ENCODE data around the gene MAP2K4. TPM values are rescaled to one million over a fixed set of nuclear protein-coding genes. Genes with fewer than 3 reads are reported as not detected.

The MAP2K4 gene
- polyA plus RNA-seq, 2 of the 4 experiments (the other 2 are of a cell fraction) = 28.9 to 47.7 TPM

- TF ChIP-seq TP53 (CRISPR knock-in tag; IDR thresholded peaks at IDR 0.05) (no peak), HOXB13 (CRISPR knock-in tag; IDR thresholded peaks at IDR 0.05; ENCODE audit: low read depth) (no peak), PBX3 (IDR thresholded peaks at IDR 0.05) (no peak), CTCF (IDR thresholded peaks at IDR 0.05) (no peak)
Measured at GRCh38 chr17:12099412-12099811, 78.7 kb downstream of the MAP2K4 start (continued).

GRCh38 chr17:12104831-12105230 lies 84.2 kb downstream of the MAP2K4 start:
- Histone ChIP-seq H3K9me3 (no peaks in the 10 kb centered on the region), H3K4me3 (no peak overlapping the region), H3K27ac (no peak overlapping the region), H3K4me2 (no peak overlapping the region), H3K4me1 (peaks cover 24% of the 10 kb centered on the region)
- ChIA-PET CTCF (interaction anchor here (0.6 kb wide), 2 partner anchors 16 to 23 kb away, joined by 3 read pairs; no protein-coding TSS in a partner anchor), POLR2A (no interaction called here)
- DNase-seq (ENCODE audit: low read depth in 1 of 2, low spot score in 1 of 2) = no peak
- no peak for FAIRE-seq
- ATAC-seq = no peak
- TF ChIP-seq ELK1 (IDR thresholded peaks at IDR 0.05; ENCODE audit: low read depth, low read length) (no peak), RNF2 (IDR thresholded peaks at IDR 0.05; ENCODE audit: borderline replicate concordance, low read depth) (no peak), NPAS2 (CRISPR knock-in tag; IDR thresholded peaks at IDR 0.05; ENCODE audit: borderline replicate concordance) (no peak), KDM1A (IDR thresholded peaks at IDR 0.05; ENCODE audit: low read depth) (no peak), ZSCAN20 (CRISPR knock-in tag; IDR thresholded peaks at IDR 0.05) (no peak), ZFP36 (IDR thresholded peaks at IDR 0.05; ENCODE audit: borderline replicate concordance, partially characterized antibody) (no peak), TP53 (CRISPR knock-in tag; IDR thresholded peaks at IDR 0.05) (no peak), ESRRA (IDR thresholded peaks at IDR 0.05; ENCODE audit: borderline replicate concordance, low read length) (no peak), HOXA7 (CRISPR knock-in tag; IDR thresholded peaks at IDR 0.05) (no peak)

GRCh38 chr17:12107905-12108304 lies 87.2 kb downstream of the MAP2K4 start:
- POLR2A ChIA-PET = interaction anchor here (1.0 kb wide), 1 partner anchor 111 kb away, joined by 3 read pairs; the partner anchor contains the start of gene ZNF18
- H3K27ac ChIP-seq = peak overlapping the region in 1 of 2 experiments; percentile 20; a peak in 1 of 6 replicates
- CTCF ChIA-PET = interaction anchor here (1.2 kb wide), 1 partner anchor 34 kb away, joined by 3 read pairs; no protein-coding TSS in a partner anchor
- H3K4me2 ChIP-seq = peak overlapping the region; percentile 47
- DNase-seq (ENCODE audit: low read depth in 1 of 2, low spot score in 1 of 2) = no peak
- no peaks in the 10 kb centered on the region for H3K9me3 ChIP-seq
- ATAC-seq = peak in 1 of 2 experiments; percentile 38; a peak in 1 of 6 replicates
- no peak for TF ChIP-seq TFCP2L1 (CRISPR knock-in tag; IDR thresholded peaks at IDR 0.05)
- peak; percentile 39; the same call in 1 of the 2 replicates for TF ChIP-seq FOSL2 (IDR thresholded peaks at IDR 0.05)
- peak; percentile 51 for TF ChIP-seq FOSL2 (CRISPR knock-in tag; IDR thresholded peaks at IDR 0.05)
- WGBS (ENCODE audit: missing lambda C conversion rate) = 5% methylated on average over 1 of the region's 1 CpG
- peaks cover 24% of the 10 kb centered on the region for H3K4me1 ChIP-seq
- no peak overlapping the region for H3K4me3 ChIP-seq
- no peak for FAIRE-seq

- Histone ChIP-seq H3K4me1 (peaks cover 31% of the 10 kb centered on the region), H3K27ac (no peak overlapping the region), H3K4me3 (no peak overlapping the region), H3K4me2 (no peak overlapping the region), H3K9me3 (no peaks in the 10 kb centered on the region)
- FAIRE-seq (peak; percentile 23), ATAC-seq (no peak), DNase-seq (ENCODE audit: low read depth in 1 of 2, low spot score in 1 of 2) (no peak)
- WGBS (ENCODE audit: missing lambda C conversion rate) = 96% methylated on average over 2 of the region's 2 CpGs
- ChIA-PET CTCF (no interaction called here), POLR2A (no interaction called here)
- TF ChIP-seq SMC3 (IDR thresholded peaks at IDR 0.05) = no peak
- no peak for TF ChIP-seq NPAS2 (CRISPR knock-in tag; IDR thresholded peaks at IDR 0.05; ENCODE audit: borderline replicate concordance)
- TF ChIP-seq ZSCAN20 (CRISPR knock-in tag; IDR thresholded peaks at IDR 0.05) = no peak
- no peak for TF ChIP-seq CBX2 (IDR thresholded peaks at IDR 0.05; ENCODE audit: borderline replicate concordance, low read depth)
- TF ChIP-seq FOSB (CRISPR knock-in tag; IDR thresholded peaks at IDR 0.05) = no peak
- no peak for TF ChIP-seq PHF8 (IDR thresholded peaks at IDR 0.05; ENCODE audit: borderline replicate concordance, low read depth)
- TF ChIP-seq RCOR1 (IDR thresholded peaks at IDR 0.05; ENCODE audit: low read depth, low read length) = no peak
- no peak for TF ChIP-seq EHF (CRISPR knock-in tag; IDR thresholded peaks at IDR 0.05)
- TF ChIP-seq RFX5 (IDR thresholded peaks at IDR 0.05) = no peak
- TF ChIP-seq PBX3 (IDR thresholded peaks at IDR 0.05) = no peak
- TF ChIP-seq HES2 (IDR thresholded peaks at IDR 0.05) = no peak
- no peak for TF ChIP-seq RNF2 (IDR thresholded peaks at IDR 0.05; ENCODE audit: borderline replicate concordance, low read depth)
- no peak for TF ChIP-seq MYC (IDR thresholded peaks at IDR 0.05; ENCODE audit: borderline replicate concordance, low read length)
- no peak for TF ChIP-seq ESRRA (IDR thresholded peaks at IDR 0.05; ENCODE audit: borderline replicate concordance, low read length)
- no peak for TF ChIP-seq ZC3H11A (IDR thresholded peaks at IDR 0.05)
- TF ChIP-seq JUNB (IDR thresholded peaks at IDR 0.05) = no peak
- TF ChIP-seq HEYL (CRISPR knock-in tag; IDR thresholded peaks at IDR 0.05) = no peak
Measured at GRCh38 chr17:12110906-12111305, 90.2 kb downstream of the MAP2K4 start.

Data from A549 (cell line).